Transverse colon (tissue), 4 donors: Measurements from ENCODE around the gene NCOA3.

Experiments
- CTCF ChIP-seq, 5 experiments: fragments of 200-600 bp in 3 of 5; fragments of 450-650 bp in 2 of 5; sonication (generic) in 3 of 5; IDR thresholded peaks; 1 replicate in 2 of 5; 2 replicates in 3 of 5; pipeline ENCODE4 v1.5.1; 2016 to 2017; ENCODE audit warnings: antibody characterized with exemption in 5 of 5, inconsistent platforms in 3 of 5, mild to moderate bottlenecking in 2 of 5, moderate library complexity in 1 of 5
- EP300 ChIP-seq: sonication (generic); formaldehyde crosslinking; IDR thresholded peaks from one replicate; pipeline ENCODE4 v1.6.1; 2017; ENCODE audit warnings: antibody characterized with exemption, low read depth
- POLR2A ChIP-seq: fragments of 450-650 bp; IDR thresholded peaks from one replicate; pipeline ENCODE4 v1.6.1; 2016; ENCODE audit warnings: antibody characterized with exemption, mild to moderate bottlenecking, moderate library complexity
- POLR2AphosphoS5 ChIP-seq, 3 donors: sonication (generic); formaldehyde crosslinking; IDR thresholded peaks; one replicate each; pipeline ENCODE4 v1.6.1; 2016; ENCODE audit warnings: antibody characterized with exemption in 3 of 3

- TF ChIP-seq POLR2A = no peak
- TF ChIP-seq CTCF (IDR thresholded peaks at IDR 0.05) = no peak
- no peak for TF ChIP-seq EP300
- no peak for TF ChIP-seq POLR2AphosphoS5 (IDR thresholded peaks at IDR 0.05)
These were observed 101.6 kb downstream of the NCOA3 start for GRCh38 chr20:47603260-47603659.
